SKM-1 treated with dmso at 0.1 percent for 144 hours (cell line): ENCODE measurements around the gene FFAR3.
"Not testable (repeated sequence)": the region's sequence is repeated elsewhere in the genome, so short reads cannot be mapped to it uniquely, and the experiment has no call there.

Experiments
- DNase-seq: peaks from one replicate; lab custom pipeline; 2025; ENCODE audit not compliant: unreplicated experiment; lab: John Stamatoyannopoulos, UW

Gene FFAR3

GRCh38 chr19:35349614-35350521, 8.4 kb upstream of the FFAR3 start:
- no peak for DNase-seq

- DNase-seq: no peak
Observed at GRCh38 chr19:35350591-35350990, 7.7 kb upstream of the FFAR3 start.

- DNase-seq: no peak
Observed at GRCh38 chr19:35351411-35352176, 6.7 kb upstream of the FFAR3 start.

GRCh38 chr19:35352177-35352447, 6.1 kb upstream of the FFAR3 start:
- no peak for DNase-seq

- peak; percentile 65 for DNase-seq
Observed at GRCh38 chr19:35352448-35353304, 5.6 kb upstream of the FFAR3 start.

GRCh38 chr19:35353635-35354034, 4.6 kb upstream of the FFAR3 start:
- no peak for DNase-seq

GRCh38 chr19:35354898-35355297, 3.4 kb upstream of the FFAR3 start:
- no peak for DNase-seq

- no peak for DNase-seq
Observed at GRCh38 chr19:35355791-35356460, 2.3 kb upstream of the FFAR3 start.

GRCh38 chr19:35358834-35359233, 574 bp downstream of the FFAR3 start:
- not testable (repeated sequence) for DNase-seq

GRCh38 chr19:35359395-35359794, 1.1 kb downstream of the FFAR3 start:
- DNase-seq: not testable (repeated sequence)

GRCh38 chr19:35360081-35360480, 1.8 kb downstream of the FFAR3 start:
- not testable (repeated sequence) for DNase-seq

- no peak for DNase-seq
Observed at GRCh38 chr19:35360880-35361420, 2.7 kb downstream of the FFAR3 start.

GRCh38 chr19:35362261-35363000, 4.2 kb downstream of the FFAR3 start:
- DNase-seq: no peak

GRCh38 chr19:35363001-35363590, 4.8 kb downstream of the FFAR3 start:
- DNase-seq: no peak

- no peak for DNase-seq
Observed at GRCh38 chr19:35363711-35364425, 5.6 kb downstream of the FFAR3 start.

- DNase-seq: no peak
Observed at GRCh38 chr19:35365303-35365702, 7.0 kb downstream of the FFAR3 start.

GRCh38 chr19:35368378-35368777, 10.1 kb downstream of the FFAR3 start:
- DNase-seq: no peak

GRCh38 chr19:35369522-35369921, 11.3 kb downstream of the FFAR3 start:
- no peak for DNase-seq

- DNase-seq: no peak
Observed at GRCh38 chr19:35370722-35371121, 12.5 kb downstream of the FFAR3 start, which contains the start of gene GPR42. Gene GPR42 (plus strand): TSS chr19:35371068. CDS start chr19:35371360, 292 bp downstream.
